Mesenchymal stem cell (in vitro differentiated cells and primary cell): ENCODE results near the gene ACAN.

Experiments used
- DNase-seq: peaks from one replicate; pipeline ENCODE4 v3.0.0-alpha.2; 2013
- H2AFZ ChIP-seq: one replicate; pipeline ENCODE4 v1.6.1; 2013; ENCODE audit warnings: low read depth, mild to moderate bottlenecking, control low read depth, inconsistent platforms, low read length, moderate library complexity
- H2AK5ac ChIP-seq: 2 replicates; pipeline ENCODE4 v1.6.1; 2013; ENCODE audit warnings: low read length, moderate library complexity, mild to moderate bottlenecking, inconsistent platforms; ENCODE audit not compliant: severe bottlenecking
- H2BK120ac ChIP-seq: one replicate; pipeline ENCODE4 v1.6.1; 2013; ENCODE audit warnings: low read depth, mild to moderate bottlenecking, inconsistent platforms, low read length, moderate library complexity
- H2BK12ac ChIP-seq, 2 experiments: one replicate each; pipeline ENCODE4 v1.6.1; 2013; ENCODE audit warnings: inconsistent platforms in 2 of 2, low read length in 2 of 2, mild to moderate bottlenecking in 2 of 2, moderate library complexity in 2 of 2, control low read depth in 1 of 2
- H2BK15ac ChIP-seq: one replicate; pipeline ENCODE4 v1.6.1; 2013; ENCODE audit warnings: mild to moderate bottlenecking, low read depth, inconsistent platforms; ENCODE audit not compliant: poor library complexity, severe bottlenecking
- H2BK5ac ChIP-seq: 2 replicates; pipeline ENCODE4 v1.6.1; 2013; ENCODE audit warnings: low read depth, mild to moderate bottlenecking, low read length, control low read depth, inconsistent platforms; ENCODE audit not compliant: poor library complexity, severe bottlenecking
- H3K14ac ChIP-seq, 2 experiments: one replicate each; pipeline ENCODE4 v1.6.1; 2013; ENCODE audit warnings: inconsistent platforms in 2 of 2, low read length in 2 of 2, control low read depth in 1 of 2, mild to moderate bottlenecking in 1 of 2, moderate library complexity in 1 of 2
- H3K18ac ChIP-seq, 2 experiments: one replicate each; pipeline ENCODE4 v1.6.1; 2013; ENCODE audit warnings: inconsistent platforms in 2 of 2, low read length in 2 of 2, control low read depth in 1 of 2, low read depth in 1 of 2, mild to moderate bottlenecking in 1 of 2
- H3K23ac ChIP-seq, 2 experiments: one replicate each; pipeline ENCODE4 v1.6.1; 2013; ENCODE audit warnings: inconsistent platforms in 2 of 2, low read length in 2 of 2, mild to moderate bottlenecking in 2 of 2, moderate library complexity in 2 of 2, control low read depth in 1 of 2
- H3K27ac ChIP-seq: 2 replicates; pipeline ENCODE4 v1.5.1; 2013; ENCODE audit warnings: mild to moderate bottlenecking, moderate library complexity, low read length, control low read depth, inconsistent platforms; ENCODE audit not compliant: poor library complexity, severe bottlenecking
- H3K27me3 ChIP-seq, 2 experiments: 2 replicates each; pipeline versions ENCODE4 v1.6.1 to v1.7.0; 2013; ENCODE audit warnings: low read length in 2 of 2, mild to moderate bottlenecking in 2 of 2, moderate library complexity in 2 of 2, control low read depth in 1 of 2, inconsistent platforms in 1 of 2; ENCODE audit not compliant: control insufficient read depth in 1 of 2, insufficient read depth in 1 of 2
- H3K36me3 ChIP-seq, 2 experiments: 2 replicates each; pipeline versions ENCODE4 v1.6.1 to v1.7.0; 2013; ENCODE audit warnings: low read length in 2 of 2, control low read depth in 1 of 2, inconsistent platforms in 1 of 2, low read depth in 1 of 2, mild to moderate bottlenecking in 1 of 2; ENCODE audit not compliant: insufficient read depth in 2 of 2, control insufficient read depth in 1 of 2
- H3K4ac ChIP-seq, 2 experiments: one replicate each; pipeline ENCODE4 v1.6.1; 2013; ENCODE audit warnings: inconsistent platforms in 2 of 2, low read length in 2 of 2, mild to moderate bottlenecking in 2 of 2, moderate library complexity in 2 of 2, control low read depth in 1 of 2, low read depth in 1 of 2
- H3K4me1 ChIP-seq: 2 replicates; pipeline ENCODE4 v1.6.1; 2013; ENCODE audit warnings: low read depth, low read length, control low read depth; ENCODE audit not compliant: control insufficient read depth, insufficient read depth
- H3K4me2 ChIP-seq: 2 replicates; pipeline ENCODE4 v1.6.1; 2013; ENCODE audit warnings: low read length, mild to moderate bottlenecking, inconsistent platforms; ENCODE audit not compliant: poor library complexity, severe bottlenecking
- H3K4me3 ChIP-seq, 2 experiments: 2 replicates each; pipeline versions ENCODE4 v1.5.1 to v1.7.0; 2013; ENCODE audit warnings: low read length in 2 of 2, mild to moderate bottlenecking in 2 of 2, control low read depth in 1 of 2, low read depth in 1 of 2; ENCODE audit not compliant: insufficient read depth in 1 of 2
- H3K79me1 ChIP-seq: replicated peaks from 2 replicates; pipeline ENCODE4 v1.6.1; 2013; ENCODE audit warnings: mild to moderate bottlenecking, control low read depth, low read length, inconsistent platforms; ENCODE audit not compliant: poor library complexity, severe bottlenecking
- H3K9ac ChIP-seq: 2 replicates; pipeline ENCODE4 v1.7.0; 2013; ENCODE audit warnings: mild to moderate bottlenecking, low read length, moderate library complexity
- H3K9me3 ChIP-seq: 2 replicates; pipeline ENCODE4 v1.7.0; 2013; ENCODE audit warnings: mild to moderate bottlenecking, low read length; ENCODE audit not compliant: control insufficient read depth
- H4K8ac ChIP-seq: one replicate; pipeline ENCODE4 v1.6.1; 2013; ENCODE audit warnings: inconsistent platforms, mild to moderate bottlenecking, low read length, moderate library complexity
- H4K91ac ChIP-seq: one replicate; pipeline ENCODE4 v1.6.1; 2013; ENCODE audit warnings: mild to moderate bottlenecking, low read length, inconsistent platforms
- WGBS: methylation state at CpG from one replicate; pipeline ENCODE4 v1.1.7; 2013; ENCODE audit warnings: mixed read lengths; 5-methylcytosine and 5-hydroxymethylcytosine counted together

The ACAN gene

DNA sequence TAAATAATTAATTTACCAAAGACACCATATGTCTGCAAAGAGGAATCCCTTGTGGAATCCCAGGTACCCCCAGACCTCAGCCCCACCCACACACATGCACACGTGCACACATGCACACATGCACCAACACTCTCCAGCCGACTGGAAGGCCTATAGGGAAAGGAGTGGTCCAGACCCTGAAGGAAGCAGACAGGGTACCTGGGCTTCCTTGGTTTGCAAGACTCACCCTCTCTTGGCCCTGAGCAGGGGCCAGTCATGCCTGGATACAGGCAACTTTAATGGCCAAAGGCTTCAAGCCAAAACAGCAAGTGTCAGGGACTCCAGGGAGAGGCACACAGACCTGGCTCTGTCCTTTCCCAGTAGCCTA lies 101.0 kb downstream of the ACAN start:
- 93% methylated on average over 2 of the region's 2 CpGs for WGBS
- Histone ChIP-seq H4K91ac (no peak overlapping the region), H3K9ac (no peak overlapping the region), H2BK12ac (no peak overlapping the region), H2BK5ac (no peak overlapping the region), H4K8ac (no peak overlapping the region), H2BK120ac (no peak overlapping the region), H3K9me3 (no peaks in the 10 kb centered on the region), H2AK5ac (no peak overlapping the region), H3K4ac (no peak overlapping the region), H3K4me1 (peaks cover 11% of the 10 kb centered on the region), H3K79me1 (peaks cover 28% of the 10 kb centered on the region), H3K27ac (no peak overlapping the region), H3K36me3 (peaks cover 57 to 79% of the 10 kb centered on the region in 2 experiments), H3K23ac (no peak overlapping the region), H2AFZ (no peak overlapping the region), H3K4me3 (no peak overlapping the region), H3K14ac (no peak overlapping the region), H3K4me2 (no peak overlapping the region), H2BK15ac (no peak overlapping the region), H3K18ac (no peak overlapping the region), H3K27me3 (no peaks in the 10 kb centered on the region)
- no peak for DNase-seq

DNA sequence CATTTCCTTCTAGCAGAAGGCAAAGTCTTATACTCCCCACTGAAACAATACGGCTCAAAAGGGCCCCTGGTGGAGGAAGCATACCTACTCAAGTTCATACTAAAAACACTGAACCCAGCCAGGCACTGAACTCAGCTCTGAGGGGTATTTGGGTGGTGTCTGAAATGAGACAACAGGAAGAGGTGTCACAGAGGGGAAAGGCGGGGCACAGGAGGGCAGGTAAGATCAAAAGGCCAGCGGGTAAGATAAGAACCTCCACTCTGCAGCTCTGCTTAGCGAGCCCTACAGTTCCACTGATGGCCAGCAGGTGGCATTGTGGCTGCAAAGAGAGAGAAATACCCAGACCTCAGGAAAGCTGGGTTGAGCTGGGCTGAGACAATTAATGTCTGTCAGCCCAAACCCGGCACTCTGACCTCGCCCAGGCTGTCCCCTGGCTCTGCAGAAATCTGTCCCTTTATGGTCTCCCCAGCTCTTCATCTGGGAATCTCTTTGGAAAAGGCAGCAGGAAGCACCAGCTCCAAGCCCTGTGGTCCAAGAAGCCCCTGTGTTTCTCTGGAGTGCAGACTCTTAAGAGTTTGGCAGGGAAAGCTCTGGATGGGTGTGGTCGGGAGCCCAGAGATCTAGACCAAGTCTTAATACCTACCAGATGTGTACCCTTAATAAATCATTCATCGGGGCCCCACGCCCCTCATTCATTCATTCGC lies 101.5 kb downstream of the ACAN start:
- Histone ChIP-seq H3K79me1 (peaks cover 28% of the 10 kb centered on the region), H3K27me3 (no peaks in the 10 kb centered on the region), H3K4ac (no peak overlapping the region), H3K14ac (no peak overlapping the region), H2BK120ac (no peak overlapping the region), H3K18ac (no peak overlapping the region), H2BK15ac (peak overlapping the region; percentile 78), H4K91ac (no peak overlapping the region), H2BK12ac (peak overlapping the region in 1 of 2 experiments; percentile 10), H3K23ac (no peak overlapping the region), H3K36me3 (peaks cover 57 to 80% of the 10 kb centered on the region in 2 experiments), H3K9me3 (no peaks in the 10 kb centered on the region), H4K8ac (no peak overlapping the region), H3K9ac (peak overlapping the region; percentile 25), H3K4me2 (no peak overlapping the region), H3K27ac (no peak overlapping the region), H2BK5ac (no peak overlapping the region), H3K4me1 (peaks cover 11% of the 10 kb centered on the region), H2AK5ac (no peak overlapping the region), H2AFZ (no peak overlapping the region), H3K4me3 (no peak overlapping the region)
- DNase-seq: peak; percentile 68
- WGBS: 38% methylated on average over 9 of the region's 10 CpGs

DNA sequence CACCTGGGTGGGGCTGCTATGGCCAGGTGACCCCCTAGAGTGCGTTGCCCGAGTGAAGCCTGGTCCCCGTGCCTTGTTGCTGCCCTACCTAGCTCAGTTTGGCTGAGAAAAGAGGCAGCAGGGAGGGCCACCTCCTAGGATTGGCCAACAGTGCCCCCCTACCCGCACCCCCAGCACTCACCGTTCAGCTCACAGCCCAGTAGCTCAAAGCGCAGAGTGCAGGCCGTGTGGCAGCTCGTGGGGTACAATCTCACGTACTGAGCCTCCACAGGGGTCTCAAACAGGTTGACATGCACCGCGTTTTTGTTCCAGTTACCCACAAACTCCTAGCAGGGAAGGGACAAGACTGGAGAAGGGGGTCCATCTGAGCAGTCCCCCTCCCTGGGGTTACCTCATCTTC lies 102.3 kb downstream of the ACAN start:
- Histone ChIP-seq H3K23ac (no peak overlapping the region), H2BK15ac (peak overlapping the region; percentile 45), H3K14ac (no peak overlapping the region), H2BK120ac (no peak overlapping the region), H4K8ac (no peak overlapping the region), H3K9ac (no peak overlapping the region), H3K18ac (no peak overlapping the region), H3K27ac (no peak overlapping the region), H3K4ac (no peak overlapping the region), H2AK5ac (no peak overlapping the region), H3K4me1 (peaks cover 12% of the 10 kb centered on the region), H2BK5ac (no peak overlapping the region), H3K4me2 (no peak overlapping the region), H3K9me3 (no peaks in the 10 kb centered on the region), H2BK12ac (peak overlapping the region in 1 of 2 experiments; percentile 29), H3K4me3 (no peak overlapping the region), H3K79me1 (peaks cover 33% of the 10 kb centered on the region), H4K91ac (no peak overlapping the region), H3K36me3 (peaks cover 53 to 82% of the 10 kb centered on the region in 2 experiments), H2AFZ (no peak overlapping the region), H3K27me3 (no peaks in the 10 kb centered on the region)
- WGBS: 94% methylated on average over 9 of the region's 11 CpGs
- DNase-seq: no peak

DNA sequence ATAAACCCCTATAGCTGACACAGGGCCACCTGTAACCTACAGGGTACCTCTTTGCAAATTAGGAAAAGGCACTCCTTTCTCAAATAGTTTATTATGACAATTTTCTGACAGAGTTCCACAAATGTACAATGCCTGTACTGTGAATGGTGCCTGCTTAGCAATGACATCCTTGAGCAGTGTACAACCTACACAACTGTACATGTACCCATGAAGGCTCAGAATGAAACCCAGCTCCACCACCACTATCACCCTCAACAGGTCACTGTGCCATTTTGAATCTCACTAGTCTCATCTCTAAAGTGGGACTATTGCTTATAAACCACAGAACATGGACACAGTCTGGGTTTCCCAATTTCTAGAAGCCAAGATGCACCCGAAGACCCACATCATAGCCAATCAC lies 102.9 kb downstream of the ACAN start:
- Histone ChIP-seq H4K8ac (no peak overlapping the region), H3K23ac (no peak overlapping the region), H3K9me3 (no peaks in the 10 kb centered on the region), H4K91ac (no peak overlapping the region), H3K27me3 (no peaks in the 10 kb centered on the region), H3K4me1 (peaks cover 13% of the 10 kb centered on the region), H3K4ac (no peak overlapping the region), H3K4me3 (no peak overlapping the region), H2AK5ac (no peak overlapping the region), H2BK12ac (no peak overlapping the region), H3K9ac (no peak overlapping the region), H2BK15ac (no peak overlapping the region), H2BK120ac (no peak overlapping the region), H3K79me1 (peaks cover 37% of the 10 kb centered on the region), H3K18ac (no peak overlapping the region), H3K27ac (no peak overlapping the region), H2BK5ac (no peak overlapping the region), H3K36me3 (peaks cover 49 to 78% of the 10 kb centered on the region in 2 experiments), H2AFZ (no peak overlapping the region), H3K14ac (no peak overlapping the region), H3K4me2 (no peak overlapping the region)
- no peak for DNase-seq
- 98% methylated on average over 1 of the region's 1 CpG for WGBS
